K562 (cell line): ENCODE results near the gene PCNX2.

ENCODE experiments used
- CBX3 ChIP-seq, 2 experiments: IDR thresholded peaks; 1 replicate in 1 of 2; 2 replicates in 1 of 2; pipeline ENCODE4 v1.6.1; 2012; ENCODE audit warnings: inconsistent platforms in 2 of 2, low read length in 2 of 2, borderline replicate concordance in 1 of 2, control low read depth in 1 of 2
- CREM ChIP-seq: IDR thresholded peaks from 2 replicates; pipeline ENCODE4 v1.6.1; 2014; ENCODE audit warnings: antibody characterized with exemption, low read depth
- CTCF ChIP-seq, 3 experiments: IDR thresholded peaks in 2 of 3; conservative IDR thresholded peaks in 1 of 3; 2 replicates each; pipeline ENCODE4 v1.5.1; 2011 to 2012; ENCODE audit warnings: low read length in 3 of 3, mild to moderate bottlenecking in 3 of 3, control low read depth in 2 of 3, improper control_type of control experiment in 1 of 3, inconsistent platforms in 1 of 3, low read depth in 1 of 3, mixed read lengths in 1 of 3, moderate library complexity in 1 of 3; ENCODE audit not compliant: insufficient read depth in 2 of 3
- EGR1 ChIP-seq: fragments of 450-650 bp; conservative IDR thresholded peaks from 2 replicates; pipeline ENCODE4 v1.6.1; 2017; ENCODE audit warnings: mild to moderate bottlenecking
- EZH2 ChIP-seq: IDR thresholded peaks from 2 replicates; pipeline ENCODE4 v1.6.1; 2012; ENCODE audit warnings: low read depth, mild to moderate bottlenecking, inconsistent platforms, low read length, borderline replicate concordance
- GTF2F1 ChIP-seq: IDR thresholded peaks from 2 replicates; pipeline ENCODE4 v1.6.1; 2011; ENCODE audit warnings: low read depth, low read length, improper control_type of control experiment
- ILK ChIP-seq: fragments of 450-650 bp; IDR thresholded peaks from 2 replicates; pipeline ENCODE4 v1.6.1; 2016; ENCODE audit warnings: missing genetic modification characterization, low read depth, mild to moderate bottlenecking, missing compliant biosample characterization, moderate library complexity, borderline replicate concordance
- NCOA4 ChIP-seq: fragments of 450-650 bp; IDR thresholded peaks from 2 replicates; pipeline ENCODE4 v1.6.1; 2018; ENCODE audit warnings: mild to moderate bottlenecking; ENCODE audit not compliant: partially characterized antibody
- PCBP1 ChIP-seq: fragments of 200-400 bp; formaldehyde crosslinking; IDR thresholded peaks from 2 replicates; pipeline ENCODE4 v1.6.1; 2018; ENCODE audit warnings: mild to moderate bottlenecking, low read depth, low read length; ENCODE audit not compliant: poor library complexity, severe bottlenecking
- SP1 ChIP-seq: sonication (generic); formaldehyde crosslinking; IDR thresholded peaks from 2 replicates; pipeline ENCODE4 v1.8.1; 2022; ENCODE audit warnings: mild to moderate bottlenecking, missing genetic modification reagents
- SREBF1 ChIP-seq: fragments of 150-350 bp; IDR thresholded peaks from 2 replicates; pipeline ENCODE4 v1.6.1; 2014; ENCODE audit warnings: antibody characterized with exemption, low read depth, low read length, borderline replicate concordance
- TAF7 ChIP-seq: fragments of 450-650 bp; IDR thresholded peaks from 2 replicates; pipeline ENCODE4 v1.6.1; 2016; ENCODE audit warnings: missing genetic modification characterization, missing compliant biosample characterization
- TBL1XR1 ChIP-seq, 2 experiments: IDR thresholded peaks; 2 replicates each; pipeline ENCODE4 v1.6.1; 2012; ENCODE audit warnings: improper control_type of control experiment in 2 of 2, low read length in 2 of 2, mild to moderate bottlenecking in 1 of 2

- TF ChIP-seq NCOA4 = no peak
- TF ChIP-seq PCBP1 = no peak
- no peak for TF ChIP-seq SP1 (CRISPR knock-in tag)
- no peak for TF ChIP-seq CTCF (IDR thresholded peaks at IDR 0.05 in 2 of 3, conservative IDR thresholded peaks at IDR 0.05 in 1 of 3; ENCODE audit: insufficient read depth in 2 of 3, low read depth in 1 of 3, low read length in 3 of 3)
- no peak for TF ChIP-seq CREM
- TF ChIP-seq EZH2 = no peak
- no peak for TF ChIP-seq SREBF1
- TF ChIP-seq TAF7 (tag) = no peak
- no peak for TF ChIP-seq ILK (tag)
- no peak for TF ChIP-seq GTF2F1
- no peak for TF ChIP-seq EGR1
- TF ChIP-seq CBX3 (IDR thresholded peaks at IDR 0.05; ENCODE audit: borderline replicate concordance in 1 of 2, low read length in 2 of 2) = no peak
- TF ChIP-seq TBL1XR1 (IDR thresholded peaks at IDR 0.05; ENCODE audit: low read length in 2 of 2) = no peak
Measured at GRCh38 chr1:233227930-233228465, 67.5 kb downstream of the PCNX2 start.
